GM21367 (cell line): ENCODE results near the gene SBF2.
"Not testable (repeated sequence)": the region's sequence is repeated elsewhere in the genome, so short reads cannot be mapped to it uniquely, and the experiment has no call there.

Experiments used
- ATAC-seq: cut with Tn5 transposase; IDR thresholded peaks from one replicate; pipeline ENCODE4 v1.9.1; 2021; ENCODE audit not compliant: unreplicated experiment

The SBF2 gene

DNA sequence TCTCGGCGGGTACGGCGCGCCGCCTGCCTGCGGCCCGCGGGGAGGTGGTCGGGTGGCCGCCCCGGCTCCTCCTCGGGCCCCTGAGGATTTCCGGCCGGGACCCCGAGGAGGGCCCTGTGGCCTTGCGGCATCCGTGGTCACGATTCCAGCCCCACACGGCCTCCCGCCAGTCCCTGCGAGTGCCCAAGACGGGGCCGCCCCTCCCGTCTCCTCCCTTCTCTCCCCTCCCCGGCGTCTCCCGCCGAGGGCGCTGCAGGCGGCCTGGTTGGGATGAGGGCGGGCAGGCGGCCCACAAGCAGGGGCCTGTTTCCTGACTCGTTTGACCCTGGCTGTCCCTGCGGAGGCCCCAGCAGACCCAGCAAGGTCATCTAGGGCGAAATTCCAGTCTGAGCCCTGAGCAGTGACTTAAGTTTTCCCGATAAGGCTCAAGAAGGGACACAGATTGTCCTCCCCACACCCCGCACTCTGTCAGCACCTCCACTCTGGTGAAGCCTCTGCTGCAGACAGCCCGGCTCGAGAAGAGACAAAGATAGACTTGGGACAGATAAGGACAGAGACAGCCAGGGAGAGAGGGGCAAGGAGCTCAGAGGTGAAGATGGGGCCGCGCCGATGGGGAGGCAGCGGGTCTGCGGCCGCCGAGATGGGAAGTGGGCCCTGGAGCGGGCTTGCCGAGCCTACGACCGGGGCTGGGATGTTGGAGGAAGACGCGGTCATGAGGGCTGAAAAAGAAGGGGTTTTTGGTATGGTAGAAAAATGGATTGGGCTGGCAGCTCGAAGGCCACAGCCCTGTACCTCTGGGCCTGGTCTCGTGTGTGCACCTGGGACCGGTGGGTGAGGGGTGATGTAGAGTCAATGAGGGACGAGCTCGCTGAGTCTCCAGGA, 535.1 kb downstream of the SBF2 start:
- ATAC-seq: peak; percentile 22

GRCh38 chr11:9757809-9758636, 536.0 kb downstream of the SBF2 start:
- ATAC-seq: peak; percentile 42

DNA sequence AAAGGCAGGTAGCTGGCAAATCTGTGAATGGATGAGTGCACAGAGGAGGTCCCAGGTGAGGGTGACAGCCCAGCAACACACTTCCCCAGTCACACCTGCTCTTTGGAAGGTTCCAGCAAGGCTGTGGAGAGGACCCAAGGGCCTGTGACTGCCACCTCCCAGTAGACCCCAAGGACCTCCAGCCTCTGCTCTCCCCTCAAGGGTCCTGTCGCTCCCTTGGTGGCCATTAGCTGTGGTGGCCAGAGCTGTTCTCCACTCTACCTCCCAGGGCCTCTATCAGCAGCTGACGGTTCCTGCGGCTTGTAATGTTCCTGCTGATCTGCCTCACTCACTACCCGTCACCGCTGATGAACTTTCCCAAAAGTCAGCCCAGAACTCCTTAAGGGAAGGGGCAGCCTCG, 537.1 kb downstream of the SBF2 start:
- no peak for ATAC-seq

DNA sequence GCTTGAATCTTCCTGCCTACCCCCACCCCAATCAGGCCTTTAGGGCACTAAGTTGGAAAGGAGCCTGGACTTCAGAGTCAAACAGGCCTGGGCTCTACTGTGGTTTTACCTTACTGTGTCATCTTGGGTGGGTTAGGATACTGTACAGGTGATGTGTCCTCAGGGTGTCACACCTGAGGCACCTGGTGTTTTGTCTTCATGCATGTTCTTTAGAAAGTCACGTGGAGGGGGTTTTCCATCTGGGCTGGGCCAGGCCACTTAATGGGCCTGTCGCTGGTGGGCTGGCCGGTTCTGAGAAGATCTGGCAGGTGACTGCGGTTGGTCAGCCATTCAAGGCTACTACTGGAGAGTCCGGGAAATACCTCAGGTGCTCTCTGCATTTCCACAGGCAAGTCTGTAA, 537.6 kb downstream of the SBF2 start:
- no peak for ATAC-seq

- ATAC-seq: no peak
Measured at GRCh38 chr11:9755561-9756185, 538.3 kb downstream of the SBF2 start.

DNA sequence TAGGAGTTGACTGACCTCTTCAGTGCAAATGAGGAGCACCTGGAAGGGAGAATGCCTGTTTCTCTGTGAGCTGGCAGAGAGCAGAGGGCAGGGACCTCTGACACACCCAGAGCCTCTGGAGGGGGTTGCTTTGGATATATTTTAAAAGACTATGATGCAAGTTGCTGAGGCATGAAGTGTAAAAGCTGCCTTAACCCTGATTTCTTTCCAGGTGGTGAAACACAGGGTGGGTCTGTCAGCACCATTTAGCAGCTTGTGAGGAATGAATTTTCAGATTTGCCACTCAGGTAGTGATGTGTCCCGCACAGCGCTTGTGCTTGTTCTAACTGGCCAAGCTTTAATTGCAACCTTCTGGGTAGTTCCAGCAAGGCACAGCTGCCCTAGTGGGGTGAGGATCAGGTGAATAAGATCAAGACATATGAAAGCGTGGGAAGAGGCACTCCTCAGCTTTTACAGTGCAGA, 540.0 kb downstream of the SBF2 start:
- no peak for ATAC-seq

GRCh38 chr11:9753021-9753420, 541.0 kb downstream of the SBF2 start:
- no peak for ATAC-seq

DNA sequence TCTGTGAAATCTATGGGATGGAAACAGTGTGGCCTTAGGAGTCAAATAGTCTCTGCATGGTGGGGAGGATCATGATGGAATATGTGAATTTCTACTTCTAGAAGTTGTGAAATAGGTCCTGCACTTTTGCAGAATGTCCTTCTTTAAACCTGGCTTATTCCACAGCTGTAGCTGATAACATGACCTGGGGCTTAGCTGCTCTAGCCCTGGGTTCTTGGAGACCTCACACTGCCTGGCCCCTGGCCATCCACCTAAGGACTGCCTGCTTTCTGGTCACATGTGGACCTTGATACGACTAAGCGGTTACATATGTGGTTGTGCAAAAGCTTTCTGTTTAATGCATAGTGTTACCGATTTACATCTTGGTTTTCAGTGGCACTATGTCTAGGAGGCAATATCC, 541.9 kb downstream of the SBF2 start:
- ATAC-seq: no peak

DNA sequence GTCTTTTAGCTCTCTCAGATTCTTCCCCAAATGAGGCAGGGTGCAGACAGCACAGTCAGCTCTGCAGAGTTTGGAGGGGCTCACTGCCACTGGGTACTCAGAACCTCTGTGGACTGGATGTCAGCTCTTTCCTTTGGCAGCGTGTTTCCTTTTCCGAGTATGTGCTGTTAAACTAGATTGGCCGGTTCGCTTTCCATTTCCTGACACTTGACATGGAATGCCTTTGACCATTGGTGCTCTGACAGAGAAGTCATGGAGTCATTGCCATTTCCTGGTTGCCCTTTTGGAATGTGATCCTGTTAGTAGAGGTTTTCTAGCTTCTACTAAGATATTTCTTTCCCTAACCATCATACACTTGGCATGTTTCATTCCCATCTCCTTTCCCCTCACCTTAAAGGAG, 543.5 kb downstream of the SBF2 start:
- ATAC-seq: no peak

DNA sequence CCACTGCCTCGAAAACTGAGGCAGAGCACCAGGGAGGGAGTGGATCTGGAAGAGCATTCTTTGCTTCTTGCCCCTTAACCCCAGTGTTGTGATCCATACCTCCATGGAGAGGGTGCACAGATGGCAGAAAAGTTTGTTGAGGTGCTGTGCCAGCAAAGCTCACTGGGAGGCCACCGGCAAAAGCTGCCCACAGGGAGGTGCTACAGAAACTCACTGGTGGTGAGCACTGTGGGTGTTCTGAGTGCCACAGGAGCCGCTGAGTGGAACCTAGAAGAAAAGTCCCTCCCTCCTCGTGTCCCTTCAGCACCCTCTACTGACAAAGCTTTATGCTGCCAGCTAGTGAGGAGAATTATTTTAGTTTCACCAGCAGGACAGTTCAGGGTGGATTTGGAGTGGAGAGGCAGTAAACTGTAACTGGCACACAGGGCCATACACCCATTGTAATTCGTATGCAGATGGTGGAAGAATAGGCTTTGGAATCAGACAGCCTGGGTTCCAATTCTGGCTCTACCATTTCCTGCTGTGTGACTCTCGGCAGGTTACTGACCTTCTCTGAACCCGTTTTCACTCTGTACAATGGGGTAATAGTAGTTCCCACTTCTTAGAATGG, 545.6 kb downstream of the SBF2 start:
- peak; percentile 61 for ATAC-seq

- ATAC-seq: no peak
Measured at GRCh38 chr11:9747828-9748227, 546.2 kb downstream of the SBF2 start.

DNA sequence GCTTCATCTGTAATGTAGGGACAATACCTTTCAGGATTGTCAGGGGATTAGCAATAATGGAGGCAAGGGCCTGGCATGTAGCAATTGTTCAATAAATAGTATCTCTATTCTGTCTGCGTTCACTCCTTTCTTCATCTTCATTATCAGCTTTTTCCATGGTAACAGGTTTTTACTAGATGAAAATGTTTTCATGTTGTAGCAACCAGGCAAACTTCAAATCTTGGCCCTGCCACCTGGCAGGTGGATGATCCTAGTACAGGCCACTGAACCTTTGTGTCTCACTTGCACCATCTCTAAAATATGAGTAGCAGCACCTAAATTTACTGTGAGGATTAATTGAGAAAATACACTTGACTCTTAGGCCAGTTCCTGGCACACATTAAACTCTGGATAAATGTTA, 546.8 kb downstream of the SBF2 start:
- no peak for ATAC-seq

- ATAC-seq: peak; percentile 53
Measured at GRCh38 chr11:9745411-9746211, 548.4 kb downstream of the SBF2 start.

DNA sequence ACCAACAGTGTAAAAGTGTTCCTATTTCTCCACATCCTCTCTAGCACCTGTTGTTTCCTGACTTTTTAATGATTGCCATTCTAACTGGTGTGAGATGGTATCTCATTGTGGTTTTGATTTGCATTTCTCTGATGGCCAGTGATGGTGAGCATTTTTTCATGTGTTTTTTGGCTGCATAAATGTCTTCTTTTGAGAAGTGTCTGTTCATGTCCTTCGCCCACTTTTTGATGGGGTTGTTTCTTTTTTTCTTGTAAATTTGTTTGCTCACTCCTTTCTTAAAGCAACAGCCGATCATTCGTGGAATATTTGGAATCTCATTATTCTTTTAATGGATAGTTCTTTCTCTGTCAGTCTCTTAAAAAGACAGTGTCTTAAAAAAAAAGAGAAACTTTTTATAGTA, 550.5 kb downstream of the SBF2 start:
- ATAC-seq: not testable (repeated sequence)

DNA sequence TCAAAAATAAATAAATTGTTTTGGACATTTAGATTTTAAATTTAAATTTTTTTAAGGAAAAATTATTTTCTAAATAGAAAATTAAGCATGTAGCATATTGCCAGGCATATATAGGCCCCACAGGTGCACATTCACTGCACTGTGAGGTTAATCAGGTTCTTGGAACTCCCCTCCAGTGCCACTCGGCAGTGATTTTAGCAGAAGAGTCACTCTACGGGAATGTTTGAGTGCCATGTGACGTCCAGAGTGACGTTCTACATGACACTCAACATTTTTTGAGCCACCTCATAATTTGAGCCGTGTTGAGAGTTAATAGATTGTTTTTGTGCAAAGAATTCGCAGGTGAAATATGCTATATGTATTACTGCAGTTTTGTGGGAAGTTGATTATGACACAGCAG, 552.8 kb downstream of the SBF2 start:
- no peak for ATAC-seq

DNA sequence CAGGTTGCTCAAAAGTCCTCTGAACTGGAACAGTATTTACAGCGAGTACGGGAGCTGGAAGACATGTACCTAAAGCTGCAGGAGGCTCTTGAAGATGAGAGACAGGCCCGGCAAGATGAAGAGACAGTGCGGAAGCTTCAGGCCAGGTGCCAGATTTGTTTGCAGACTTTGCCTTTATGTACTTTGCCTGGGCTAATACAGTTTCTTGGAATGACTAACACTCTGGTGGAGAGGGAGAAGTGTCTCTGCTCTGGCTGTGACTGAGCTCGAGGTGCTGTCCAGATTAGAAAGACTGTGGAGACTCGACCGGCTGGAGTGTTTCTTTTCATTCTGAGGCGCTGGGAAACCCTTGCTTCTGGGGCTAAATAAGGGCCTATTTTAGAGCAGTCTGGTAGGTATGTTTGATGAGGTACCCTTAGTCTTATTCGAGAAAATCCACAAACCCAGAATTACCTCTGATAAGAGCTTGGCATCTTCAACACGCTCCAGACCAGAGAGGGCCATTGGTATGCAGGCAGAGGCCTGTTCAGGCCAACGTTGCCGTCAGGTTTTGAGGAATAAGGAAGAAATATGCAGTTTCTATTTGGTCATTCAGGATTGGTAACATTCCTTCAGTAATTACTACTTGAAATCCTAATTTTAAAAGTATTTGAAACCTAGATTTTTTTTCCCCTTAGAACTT, 553.7 kb downstream of the SBF2 start:
- no peak for ATAC-seq

GRCh38 chr11:9739123-9739900, 554.7 kb downstream of the SBF2 start:
- ATAC-seq: peak; percentile 60

DNA sequence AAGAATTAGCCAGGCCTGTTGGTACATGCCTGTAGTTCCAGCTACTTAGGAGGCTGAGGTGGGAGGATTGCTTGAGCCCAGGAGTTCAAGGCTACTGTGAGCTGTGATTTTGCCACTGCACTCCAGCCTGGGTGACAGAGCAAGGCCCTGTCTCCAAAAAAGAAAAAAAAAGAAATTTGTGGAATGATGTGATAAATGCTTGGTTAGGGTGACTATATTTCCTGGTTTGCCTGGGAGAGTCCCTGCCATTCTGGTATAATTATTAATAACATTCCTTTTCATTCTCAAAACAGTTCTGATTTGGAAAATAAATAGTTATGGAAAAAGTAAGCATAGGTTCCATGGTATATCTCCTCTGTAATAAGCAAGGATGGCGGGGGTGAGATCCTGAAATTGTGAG, 555.3 kb downstream of the SBF2 start:
- ATAC-seq: no peak

DNA sequence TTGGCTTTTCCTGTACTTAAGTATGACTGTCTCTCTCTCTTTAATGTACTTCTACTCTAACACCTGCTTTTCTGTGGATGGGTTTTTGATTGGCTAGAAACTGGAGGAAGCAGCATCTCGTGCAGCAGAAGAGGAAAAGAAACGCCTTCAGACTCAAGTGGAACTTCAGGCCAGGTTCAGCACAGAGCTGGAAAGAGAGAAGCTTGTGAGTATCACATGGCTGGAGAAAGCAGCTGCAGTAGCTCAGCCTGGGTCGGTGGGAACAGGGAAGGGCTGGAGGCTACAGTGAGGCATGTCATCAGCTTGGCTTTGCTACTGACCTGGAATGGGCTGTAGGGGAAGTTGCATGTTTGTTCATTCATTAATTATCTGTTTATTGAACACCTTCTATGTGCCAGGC, 555.9 kb downstream of the SBF2 start:
- ATAC-seq: no peak
